Measurements from ENCODE around the gene CNTN6.

DNA sequence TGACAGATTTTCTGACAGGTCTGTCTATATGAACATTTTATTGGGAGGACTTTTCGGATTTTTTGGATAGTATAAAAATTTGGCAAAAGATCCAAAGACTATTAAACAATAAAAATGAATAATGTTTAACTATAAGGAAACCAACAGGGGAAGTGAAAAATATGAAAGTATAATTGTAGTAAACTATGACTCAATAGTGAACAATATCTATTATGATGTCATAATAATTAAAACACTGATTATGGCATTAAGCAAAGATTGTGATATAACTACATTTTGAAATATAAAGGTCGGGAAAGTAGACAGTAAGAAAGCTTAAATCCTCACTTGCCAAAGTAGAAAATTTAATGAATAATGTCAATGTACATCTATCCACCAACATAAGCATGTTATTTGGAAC is 44.3 kb upstream of the CNTN6 start:
- TF ChIP-seq POLR2AphosphoS5 (IDR thresholded peaks at IDR 0.05; ENCODE audit: low read depth, low read length) (no peak), TAF1 (IDR thresholded peaks at IDR 0.05; ENCODE audit: borderline replicate concordance, insufficient read depth, low read length) (no peak)
- TF ChIP-seq, protein P1, sequence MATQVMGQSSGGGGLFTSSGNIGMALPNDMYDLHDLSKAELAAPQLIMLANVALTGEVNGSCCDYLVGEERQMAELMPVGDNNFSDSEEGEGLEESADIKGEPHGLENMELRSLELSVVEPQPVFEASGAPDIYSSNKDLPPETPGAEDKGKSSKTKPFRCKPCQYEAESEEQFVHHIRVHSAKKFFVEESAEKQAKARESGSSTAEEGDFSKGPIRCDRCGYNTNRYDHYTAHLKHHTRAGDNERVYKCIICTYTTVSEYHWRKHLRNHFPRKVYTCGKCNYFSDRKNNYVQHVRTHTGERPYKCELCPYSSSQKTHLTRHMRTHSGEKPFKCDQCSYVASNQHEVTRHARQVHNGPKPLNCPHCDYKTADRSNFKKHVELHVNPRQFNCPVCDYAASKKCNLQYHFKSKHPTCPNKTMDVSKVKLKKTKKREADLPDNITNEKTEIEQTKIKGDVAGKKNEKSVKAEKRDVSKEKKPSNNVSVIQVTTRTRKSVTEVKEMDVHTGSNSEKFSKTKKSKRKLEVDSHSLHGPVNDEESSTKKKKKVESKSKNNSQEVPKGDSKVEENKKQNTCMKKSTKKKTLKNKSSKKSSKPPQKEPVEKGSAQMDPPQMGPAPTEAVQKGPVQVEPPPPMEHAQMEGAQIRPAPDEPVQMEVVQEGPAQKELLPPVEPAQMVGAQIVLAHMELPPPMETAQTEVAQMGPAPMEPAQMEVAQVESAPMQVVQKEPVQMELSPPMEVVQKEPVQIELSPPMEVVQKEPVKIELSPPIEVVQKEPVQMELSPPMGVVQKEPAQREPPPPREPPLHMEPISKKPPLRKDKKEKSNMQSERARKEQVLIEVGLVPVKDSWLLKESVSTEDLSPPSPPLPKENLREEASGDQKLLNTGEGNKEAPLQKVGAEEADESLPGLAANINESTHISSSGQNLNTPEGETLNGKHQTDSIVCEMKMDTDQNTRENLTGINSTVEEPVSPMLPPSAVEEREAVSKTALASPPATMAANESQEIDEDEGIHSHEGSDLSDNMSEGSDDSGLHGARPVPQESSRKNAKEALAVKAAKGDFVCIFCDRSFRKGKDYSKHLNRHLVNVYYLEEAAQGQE (IDR thresholded peaks at IDR 0.05; ENCODE audit: insufficient read depth in 1 of 2, low read depth in 2 of 2, low read length in 2 of 2): no peak
